ENCODE measurements around the gene SLC7A6.

DNA sequence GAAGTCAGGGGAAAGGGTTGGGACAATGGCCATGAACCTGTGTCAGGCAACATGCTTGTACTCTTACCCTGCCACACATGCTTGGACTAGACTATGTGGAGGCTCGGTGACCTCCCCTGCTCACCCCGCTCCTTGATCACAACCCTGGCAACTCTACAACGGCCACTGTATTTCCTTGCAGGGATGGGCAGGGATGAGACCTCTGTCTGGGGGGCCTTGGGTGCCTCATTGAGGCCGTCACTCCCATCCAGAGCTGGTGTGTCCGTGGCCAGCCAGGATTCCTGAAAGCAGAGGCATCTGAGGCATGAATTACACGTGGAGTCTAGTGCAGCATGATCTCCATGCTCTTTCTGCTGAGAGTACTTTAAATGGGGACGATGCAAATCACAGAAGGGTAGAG, 18.2 kb upstream of the SLC7A6 start:
- TF ChIP-seq ZNF274 (CRISPR knock-in tag; IDR thresholded peaks at IDR 0.05) (no peak), ZC3H4 (CRISPR knock-in tag; IDR thresholded peaks at IDR 0.05; ENCODE audit: borderline replicate concordance) (no peak), FOXO1 (CRISPR knock-in tag; IDR thresholded peaks at IDR 0.05) (no peak), CTCF (CRISPR knock-in tag; IDR thresholded peaks at IDR 0.05) (no peak), POLR2A (IDR thresholded peaks at IDR 0.05; ENCODE audit: insufficient read depth in 1 of 2, low read depth in 2 of 2, low read length in 2 of 2) (no peak), YY1 (IDR thresholded peaks at IDR 0.05; ENCODE audit: insufficient read depth, insufficient replicate concordance, low read depth, low read length) (no peak), ZNF510 (CRISPR knock-in tag; IDR thresholded peaks at IDR 0.05; ENCODE audit: low read depth) (no peak), BHLHE40 (IDR thresholded peaks at IDR 0.05; ENCODE audit: low read length) (no peak), ZKSCAN8 (CRISPR knock-in tag; IDR thresholded peaks at IDR 0.05; ENCODE audit: borderline replicate concordance) (no peak), ZNF280B (CRISPR knock-in tag; IDR thresholded peaks at IDR 0.05; ENCODE audit: borderline replicate concordance) (no peak)
- TF ChIP-seq, protein P1, sequence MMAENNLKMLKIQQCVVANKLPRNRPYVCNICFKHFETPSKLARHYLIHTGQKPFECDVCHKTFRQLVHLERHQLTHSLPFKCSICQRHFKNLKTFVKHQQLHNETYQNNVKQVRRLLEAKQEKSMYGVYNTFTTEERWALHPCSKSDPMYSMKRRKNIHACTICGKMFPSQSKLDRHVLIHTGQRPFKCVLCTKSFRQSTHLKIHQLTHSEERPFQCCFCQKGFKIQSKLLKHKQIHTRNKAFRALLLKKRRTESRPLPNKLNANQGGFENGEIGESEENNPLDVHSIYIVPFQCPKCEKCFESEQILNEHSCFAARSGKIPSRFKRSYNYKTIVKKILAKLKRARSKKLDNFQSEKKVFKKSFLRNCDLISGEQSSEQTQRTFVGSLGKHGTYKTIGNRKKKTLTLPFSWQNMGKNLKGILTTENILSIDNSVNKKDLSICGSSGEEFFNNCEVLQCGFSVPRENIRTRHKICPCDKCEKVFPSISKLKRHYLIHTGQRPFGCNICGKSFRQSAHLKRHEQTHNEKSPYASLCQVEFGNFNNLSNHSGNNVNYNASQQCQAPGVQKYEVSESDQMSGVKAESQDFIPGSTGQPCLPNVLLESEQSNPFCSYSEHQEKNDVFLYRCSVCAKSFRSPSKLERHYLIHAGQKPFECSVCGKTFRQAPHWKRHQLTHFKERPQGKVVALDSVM (CRISPR knock-in tag; IDR thresholded peaks at IDR 0.05): no peak
